Epithelial cell of proximal tubule (primary cell): Measurements from ENCODE around the gene ZNF445. TPM values are rescaled to one million over a fixed set of nuclear protein-coding genes. Genes with fewer than 3 reads are reported as not detected.

ENCODE experiments used
- DNase-seq: peaks from one replicate; pipeline ENCODE4 v3.0.0-alpha.2; 2011; ENCODE audit warnings: low read depth
- H3K4me3 ChIP-seq: 2 replicates; pipeline ENCODE4 v1.5.1; 2011; ENCODE audit warnings: low read depth, mild to moderate bottlenecking, low read length
- total RNA-seq: library from RNA; depleted of rRNA; stranded (reverse); fragments of >200 nt; gene quantifications from 2 replicates; pipeline ENCODE4 v1.2.3, GENCODE V29; 2015
- TF ChIP-seq, protein P1 (sequence below): conservative IDR thresholded peaks from 2 replicates; pipeline ENCODE4 v1.5.1; 2012; ENCODE audit warnings: low read depth, mild to moderate bottlenecking, low read length

ZNF445 gene
- total RNA-seq, 1 donor from 2014 or later: 3.6 TPM

DNA sequence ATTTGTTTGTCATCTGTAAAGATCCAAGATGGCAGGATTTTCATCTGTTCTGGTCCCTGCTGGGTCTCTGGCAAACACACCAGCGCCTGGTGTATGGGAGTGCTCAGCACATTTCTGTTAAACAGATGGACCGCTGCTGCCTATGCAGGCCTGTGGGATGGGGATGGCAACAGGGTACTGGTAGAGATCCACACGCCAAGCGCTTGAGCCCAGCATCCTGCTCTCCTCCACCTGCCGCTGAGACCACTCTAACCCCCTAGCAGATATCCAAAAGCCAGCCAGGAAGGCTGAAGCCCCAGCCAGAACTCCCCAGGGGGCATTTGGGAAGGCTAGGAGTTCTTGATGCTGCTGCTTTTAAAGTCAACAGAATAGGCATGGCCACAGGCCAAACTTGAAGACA is 31.7 kb downstream of the ZNF445 start:
- TF ChIP-seq, protein P1, sequence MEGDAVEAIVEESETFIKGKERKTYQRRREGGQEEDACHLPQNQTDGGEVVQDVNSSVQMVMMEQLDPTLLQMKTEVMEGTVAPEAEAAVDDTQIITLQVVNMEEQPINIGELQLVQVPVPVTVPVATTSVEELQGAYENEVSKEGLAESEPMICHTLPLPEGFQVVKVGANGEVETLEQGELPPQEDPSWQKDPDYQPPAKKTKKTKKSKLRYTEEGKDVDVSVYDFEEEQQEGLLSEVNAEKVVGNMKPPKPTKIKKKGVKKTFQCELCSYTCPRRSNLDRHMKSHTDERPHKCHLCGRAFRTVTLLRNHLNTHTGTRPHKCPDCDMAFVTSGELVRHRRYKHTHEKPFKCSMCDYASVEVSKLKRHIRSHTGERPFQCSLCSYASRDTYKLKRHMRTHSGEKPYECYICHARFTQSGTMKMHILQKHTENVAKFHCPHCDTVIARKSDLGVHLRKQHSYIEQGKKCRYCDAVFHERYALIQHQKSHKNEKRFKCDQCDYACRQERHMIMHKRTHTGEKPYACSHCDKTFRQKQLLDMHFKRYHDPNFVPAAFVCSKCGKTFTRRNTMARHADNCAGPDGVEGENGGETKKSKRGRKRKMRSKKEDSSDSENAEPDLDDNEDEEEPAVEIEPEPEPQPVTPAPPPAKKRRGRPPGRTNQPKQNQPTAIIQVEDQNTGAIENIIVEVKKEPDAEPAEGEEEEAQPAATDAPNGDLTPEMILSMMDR: no peak

DNA sequence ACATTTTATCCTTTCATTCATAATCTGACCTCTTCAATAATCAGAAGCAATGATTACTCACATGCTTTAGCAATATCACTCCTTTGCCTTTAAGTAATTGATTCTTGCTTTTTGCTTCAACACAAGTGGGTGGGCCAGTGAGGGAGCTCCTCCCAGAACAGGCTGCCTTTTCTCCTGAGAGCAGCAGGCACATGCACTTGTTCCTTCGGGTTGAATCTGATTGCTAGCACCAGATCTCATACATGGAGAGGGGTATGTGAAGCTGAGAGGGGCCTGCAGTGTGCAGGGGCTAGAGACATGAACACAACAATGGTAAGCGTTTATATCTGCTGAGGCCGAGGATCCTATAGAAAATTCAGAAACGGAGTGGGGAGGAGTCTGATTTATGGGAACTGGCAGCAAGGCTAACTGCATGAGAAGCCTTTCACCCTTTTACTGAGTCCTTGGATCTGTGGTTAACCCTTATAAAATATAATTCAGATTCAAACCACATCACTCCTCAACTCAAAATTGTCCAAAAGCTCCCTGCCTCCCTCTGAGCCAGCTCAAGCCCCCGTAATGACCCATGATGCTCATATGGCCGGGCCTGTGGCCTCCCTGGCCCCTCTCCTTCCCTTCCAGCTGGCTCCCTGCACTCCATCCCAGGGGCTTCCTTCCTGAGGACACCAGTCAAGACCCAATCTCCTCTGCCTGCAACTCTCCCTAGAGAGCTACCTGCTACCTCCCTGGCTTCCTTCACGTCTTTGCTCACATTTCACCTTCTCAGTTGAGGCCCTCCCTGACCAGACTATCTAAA is 32.4 kb downstream of the ZNF445 start:
- DNase-seq: no peak
- TF ChIP-seq, protein P1: no peak

More for the DNA sequence above, 31.7 kb downstream of the ZNF445 start:
- DNase-seq: no peak
- no peak overlapping the region for H3K4me3 ChIP-seq

DNA sequence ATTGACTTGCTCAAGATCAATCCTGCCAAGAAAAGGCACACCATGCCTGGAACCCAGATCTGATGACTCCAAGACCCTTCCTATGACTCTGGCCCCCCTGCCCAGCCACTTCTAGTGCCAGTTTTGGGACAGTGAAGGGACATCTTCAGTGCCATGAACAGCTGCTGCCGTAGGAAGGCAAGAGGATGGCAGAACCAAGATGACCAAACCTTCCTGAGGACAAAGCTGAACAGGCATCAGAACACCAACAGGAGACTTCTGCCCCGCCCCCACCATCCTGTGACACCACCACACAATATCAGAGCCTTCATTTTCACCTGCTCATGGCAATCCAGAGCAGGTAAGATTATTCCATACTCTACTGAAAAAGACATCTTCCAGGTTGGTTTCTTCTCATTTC is 33.0 kb downstream of the ZNF445 start:
- TF ChIP-seq, protein P1: no peak
- no peak overlapping the region for H3K4me3 ChIP-seq
- no peak for DNase-seq

More for the DNA sequence above, 32.4 kb downstream of the ZNF445 start:
- no peak overlapping the region for H3K4me3 ChIP-seq

DNA sequence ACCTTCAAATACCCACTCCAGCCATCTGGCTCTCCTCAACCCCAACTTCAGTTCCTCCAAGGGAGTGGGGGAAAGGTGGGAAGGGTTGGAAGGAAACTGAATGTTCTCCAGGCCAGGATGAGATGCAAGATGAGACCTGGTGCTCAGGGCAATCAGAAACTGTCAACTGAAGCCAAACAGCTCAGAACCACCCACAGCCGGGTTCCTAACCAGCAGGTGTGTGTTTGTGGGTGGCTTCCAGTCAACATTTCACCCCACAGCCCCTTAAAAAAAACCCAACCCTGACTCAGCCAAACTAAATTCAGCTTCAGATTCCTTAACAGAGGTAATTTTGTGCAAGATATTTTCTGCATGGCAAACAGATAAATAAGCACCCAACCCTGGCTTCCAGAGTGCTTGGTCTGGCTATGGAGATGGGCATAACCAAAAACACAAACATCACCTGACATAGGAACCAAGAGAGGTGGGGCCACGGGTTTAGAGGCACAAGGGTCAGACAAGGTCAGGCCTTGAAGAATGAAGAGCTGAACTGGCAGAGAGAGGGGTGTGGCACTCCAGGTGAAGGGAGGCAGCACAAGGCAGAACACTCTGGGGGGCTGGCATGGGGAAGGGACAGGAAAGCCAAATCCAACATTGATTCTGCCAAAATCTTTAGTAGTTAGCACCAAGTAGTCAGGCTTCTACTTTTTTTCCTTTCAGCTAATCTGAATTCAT is 34.7 kb downstream of the ZNF445 start:
- no peak for DNase-seq
- H3K4me3 ChIP-seq: no peak overlapping the region
- TF ChIP-seq, protein P1: no peak

DNA sequence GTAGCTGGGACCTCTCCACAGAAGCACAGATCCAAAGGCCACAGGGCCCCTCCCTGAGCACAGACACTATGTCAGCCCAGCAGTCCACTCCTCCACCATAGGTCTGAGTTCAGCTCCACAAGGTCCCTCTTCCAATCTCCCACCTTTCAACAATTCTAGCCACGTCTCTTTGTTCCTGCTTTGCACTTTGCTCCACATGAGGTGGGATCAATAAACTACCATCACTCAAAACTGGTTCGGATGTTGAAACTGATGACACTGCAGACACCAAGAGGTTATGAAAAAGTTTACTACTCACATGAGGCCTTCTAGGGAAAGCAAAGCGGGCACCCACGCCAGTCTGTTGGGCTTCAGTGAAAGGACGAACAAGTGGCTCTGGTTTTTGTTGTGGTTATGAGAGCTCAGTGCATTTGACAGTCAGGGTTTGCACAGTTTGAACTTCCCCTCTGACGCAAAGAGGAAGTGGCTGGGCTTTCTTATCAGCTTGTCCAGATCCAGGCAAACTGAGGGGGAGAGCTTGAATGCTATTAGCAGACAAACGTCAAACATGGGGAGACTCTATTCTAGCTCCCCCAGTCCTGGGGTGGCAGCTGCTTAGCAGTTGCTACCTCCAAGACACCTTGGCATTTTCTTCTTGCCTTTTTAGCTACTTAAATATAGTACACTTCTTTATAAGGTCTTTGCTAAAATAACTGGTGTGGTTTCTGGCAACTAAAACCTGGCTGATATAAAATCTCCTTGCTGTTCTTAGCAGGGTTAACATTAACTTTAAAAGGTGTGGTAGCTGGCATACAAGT is 37.8 kb downstream of the ZNF445 start:
- no peak overlapping the region for H3K4me3 ChIP-seq
- TF ChIP-seq, protein P1: no peak
- no peak for DNase-seq

DNA sequence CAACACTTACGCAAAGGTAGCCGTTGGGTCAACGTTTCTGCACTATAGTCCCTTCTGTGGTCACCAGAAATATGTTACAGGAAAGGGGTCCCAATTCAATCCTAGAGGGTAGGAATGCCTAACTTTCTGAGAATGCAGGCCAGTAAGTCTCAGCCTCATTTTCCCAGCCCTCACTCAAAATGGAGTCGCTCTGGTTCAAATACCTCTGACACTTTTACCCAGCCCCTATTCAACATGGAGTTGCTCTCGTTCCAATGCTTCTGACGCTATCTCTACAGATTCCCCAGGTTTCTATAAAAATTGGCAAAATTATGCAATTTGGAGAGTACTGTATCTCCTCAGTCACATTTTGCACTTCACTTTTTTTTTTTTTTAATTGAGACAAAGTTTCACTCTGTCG is 39.7 kb downstream of the ZNF445 start:
- DNase-seq: no peak
- TF ChIP-seq, protein P1: no peak
- no peak overlapping the region for H3K4me3 ChIP-seq
